Peyer's patch (tissue), 4 donors: ENCODE data around the gene ZMIZ1.

Experiments
- CTCF ChIP-seq, 6 experiments: fragments of 450-650 bp in 4 of 6; fragments of 200-600 bp in 2 of 6; sonication (generic) in 1 of 6; IDR thresholded peaks; one replicate each; pipeline ENCODE4 v1.5.1; 2017 to 2019; ENCODE audit warnings: antibody characterized with exemption in 6 of 6, mild to moderate bottlenecking in 3 of 6, moderate library complexity in 1 of 6
- POLR2A ChIP-seq, 2 donors: fragments of 450-650 bp; IDR thresholded peaks; one replicate each; pipeline ENCODE4 v1.5.1; 2017; ENCODE audit warnings: antibody characterized with exemption in 2 of 2, mild to moderate bottlenecking in 2 of 2, moderate library complexity in 2 of 2

DNA sequence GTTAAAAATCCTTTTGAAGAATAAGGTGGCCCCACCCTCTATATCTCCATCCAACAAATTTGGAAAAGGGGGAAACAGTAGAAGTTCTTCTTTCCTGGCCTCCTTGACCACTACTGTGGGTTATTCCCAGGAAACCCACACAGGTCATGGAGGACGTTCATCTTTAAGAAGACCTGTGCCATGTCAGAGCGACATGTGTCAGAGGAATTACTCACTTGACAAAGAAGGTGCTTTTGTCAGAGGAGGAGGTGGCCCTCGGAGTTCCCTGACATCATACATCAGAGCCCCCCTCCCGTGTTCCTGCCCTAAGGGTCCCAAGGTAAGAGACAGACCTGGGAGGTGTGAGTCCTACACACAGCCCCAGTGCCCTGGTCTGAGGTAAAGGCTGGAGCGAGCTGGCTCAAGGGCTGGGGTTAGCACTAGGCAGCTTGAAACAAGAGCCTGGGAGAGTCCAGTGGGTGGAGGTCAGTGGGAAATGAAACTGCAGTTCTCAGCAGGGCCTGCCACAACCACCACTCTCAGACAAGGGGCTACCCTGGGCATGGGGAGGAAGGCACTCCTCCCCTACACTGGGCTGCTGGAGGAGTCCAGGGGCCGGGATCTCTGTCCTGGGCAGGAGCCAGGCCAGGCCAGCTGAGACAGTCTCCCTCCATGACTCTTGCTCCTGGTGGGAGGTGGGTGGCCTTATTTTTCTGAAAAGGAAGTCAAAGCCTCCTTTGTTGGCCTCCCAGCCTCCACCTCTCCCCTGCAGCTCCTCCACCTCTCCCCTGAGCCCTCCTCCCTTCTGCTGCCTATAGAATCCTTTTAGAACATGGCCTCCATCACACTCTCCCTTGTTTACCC lies 21.8 kb upstream of the ZMIZ1 start:
- TF ChIP-seq CTCF (IDR thresholded peaks at IDR 0.05): no peak
- TF ChIP-seq POLR2A (IDR thresholded peaks at IDR 0.05): no peak
